Mucosa of descending colon (tissue), 3 donors: ENCODE measurements around the gene PWWP2B. TPM values are rescaled to one million over a fixed set of nuclear protein-coding genes. Genes with fewer than 3 reads are reported as not detected.

Source experiments
- ATAC-seq: fragments of 200-7000 bp; cut with Tn5 transposase; one replicate; pipeline ENCODE4 v1.9.1; 2020; ENCODE audit warnings: mild to moderate bottlenecking, moderate library complexity
- DNase-seq, 3 donors: peaks; one replicate each; pipeline ENCODE4 v3.0.0-alpha.2; 2020
- H3K36me3 ChIP-seq: fragments of 200-600 bp; one replicate; pipeline ENCODE4 v1.8.0; 2021; ENCODE audit warnings: low read depth, mild to moderate bottlenecking
- H3K4me1 ChIP-seq: fragments of 200-600 bp; one replicate; pipeline ENCODE4 v1.8.0; 2021; ENCODE audit warnings: low read depth, mild to moderate bottlenecking
- H3K4me3 ChIP-seq: fragments of 200-600 bp; one replicate; pipeline ENCODE4 v1.8.0; 2021; ENCODE audit warnings: mild to moderate bottlenecking
- H3K9me3 ChIP-seq: fragments of 200-600 bp; one replicate; pipeline ENCODE4 v1.8.0; 2021; ENCODE audit warnings: mild to moderate bottlenecking
- intact Hi-C, 2 donors: fragments of 100-400 bp; cut with DNase I in 1 of 2; cut with micrococcal nuclease in 1 of 2; formaldehyde crosslinking; loops; one replicate each; pipeline versions ENCODE4 v1.11.0 to v1.11.1; 2022; cut with DNase I, micrococcal nuclease
- total RNA-seq, 3 donors: library from RNA; stranded (reverse); fragmentation: NEBNext Ultra II Directional in 2 of 3; extraction: Animal tissue kit (Norgen Biotek cat#: 25700) in 2 of 3; gene quantifications; one replicate each; pipeline versions ENCODE4 v1.2.1 to v1.2.4, GENCODE V29; 2021 to 2023
- TF ChIP-seq, protein P1 (sequence below): fragments of 200-600 bp; IDR thresholded peaks from one replicate; pipeline ENCODE4 v1.8.0; 2022; ENCODE audit warnings: antibody characterized with exemption, mild to moderate bottlenecking
- donor health status: DM: no; HTN: no; CAD: no; lungs with moderate emphysema.
- donor health status: DM: no; HTN: no; CAD: no.
- donor health status: DM: no; HTN: yes; CAD: no.

The PWWP2B gene
- total RNA-seq, 3 donors from 2014 or later, result 37.7 to 55.6 (median 41.7) TPM

DNA sequence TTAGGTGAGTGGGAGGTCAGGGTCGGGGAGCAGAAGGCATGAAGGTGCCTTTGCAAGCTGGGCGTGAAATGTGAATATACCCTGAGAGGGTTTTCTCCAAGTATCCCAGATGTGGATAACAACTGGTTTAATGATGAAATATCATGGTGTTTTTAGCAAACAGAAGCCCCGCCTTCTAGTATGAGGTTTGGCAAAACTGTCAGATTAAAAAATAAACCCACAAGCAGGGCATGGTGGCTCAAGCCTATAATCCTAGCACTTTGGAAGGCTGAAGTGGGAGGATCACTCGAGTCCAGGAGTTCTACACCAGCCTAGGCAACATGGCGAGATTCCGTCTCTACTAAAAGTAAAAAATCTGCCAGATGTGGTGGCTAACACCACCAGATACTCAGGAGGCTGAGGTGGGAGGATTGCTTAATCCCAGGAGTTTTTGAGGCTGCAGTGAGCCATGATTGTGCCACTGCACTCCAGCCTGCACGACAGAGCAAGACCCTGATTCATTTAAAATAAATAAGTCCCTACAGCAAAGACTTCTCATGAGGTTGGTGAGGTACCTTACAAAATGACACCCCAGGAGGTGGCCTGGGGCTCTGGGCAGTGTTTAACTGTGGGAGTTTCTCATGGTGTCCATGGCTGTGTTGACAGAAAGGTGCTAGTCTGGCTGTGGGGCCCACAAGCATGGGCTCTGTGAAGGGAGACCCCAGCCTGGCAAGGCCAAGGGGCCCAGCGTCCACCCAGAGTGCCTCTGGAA is 6.7 kb upstream of the PWWP2B start:
- Histone ChIP-seq H3K4me1 (peaks cover 10% of the 10 kb centered on the region), H3K36me3 (no peaks in the 10 kb centered on the region), H3K9me3 (no peaks in the 10 kb centered on the region), H3K4me3 (no peak overlapping the region)
- TF ChIP-seq, protein P1, sequence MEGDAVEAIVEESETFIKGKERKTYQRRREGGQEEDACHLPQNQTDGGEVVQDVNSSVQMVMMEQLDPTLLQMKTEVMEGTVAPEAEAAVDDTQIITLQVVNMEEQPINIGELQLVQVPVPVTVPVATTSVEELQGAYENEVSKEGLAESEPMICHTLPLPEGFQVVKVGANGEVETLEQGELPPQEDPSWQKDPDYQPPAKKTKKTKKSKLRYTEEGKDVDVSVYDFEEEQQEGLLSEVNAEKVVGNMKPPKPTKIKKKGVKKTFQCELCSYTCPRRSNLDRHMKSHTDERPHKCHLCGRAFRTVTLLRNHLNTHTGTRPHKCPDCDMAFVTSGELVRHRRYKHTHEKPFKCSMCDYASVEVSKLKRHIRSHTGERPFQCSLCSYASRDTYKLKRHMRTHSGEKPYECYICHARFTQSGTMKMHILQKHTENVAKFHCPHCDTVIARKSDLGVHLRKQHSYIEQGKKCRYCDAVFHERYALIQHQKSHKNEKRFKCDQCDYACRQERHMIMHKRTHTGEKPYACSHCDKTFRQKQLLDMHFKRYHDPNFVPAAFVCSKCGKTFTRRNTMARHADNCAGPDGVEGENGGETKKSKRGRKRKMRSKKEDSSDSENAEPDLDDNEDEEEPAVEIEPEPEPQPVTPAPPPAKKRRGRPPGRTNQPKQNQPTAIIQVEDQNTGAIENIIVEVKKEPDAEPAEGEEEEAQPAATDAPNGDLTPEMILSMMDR, result no peak
- intact Hi-C loops, result no loop called here
- ATAC-seq (no peak), DNase-seq (no peak)

DNA sequence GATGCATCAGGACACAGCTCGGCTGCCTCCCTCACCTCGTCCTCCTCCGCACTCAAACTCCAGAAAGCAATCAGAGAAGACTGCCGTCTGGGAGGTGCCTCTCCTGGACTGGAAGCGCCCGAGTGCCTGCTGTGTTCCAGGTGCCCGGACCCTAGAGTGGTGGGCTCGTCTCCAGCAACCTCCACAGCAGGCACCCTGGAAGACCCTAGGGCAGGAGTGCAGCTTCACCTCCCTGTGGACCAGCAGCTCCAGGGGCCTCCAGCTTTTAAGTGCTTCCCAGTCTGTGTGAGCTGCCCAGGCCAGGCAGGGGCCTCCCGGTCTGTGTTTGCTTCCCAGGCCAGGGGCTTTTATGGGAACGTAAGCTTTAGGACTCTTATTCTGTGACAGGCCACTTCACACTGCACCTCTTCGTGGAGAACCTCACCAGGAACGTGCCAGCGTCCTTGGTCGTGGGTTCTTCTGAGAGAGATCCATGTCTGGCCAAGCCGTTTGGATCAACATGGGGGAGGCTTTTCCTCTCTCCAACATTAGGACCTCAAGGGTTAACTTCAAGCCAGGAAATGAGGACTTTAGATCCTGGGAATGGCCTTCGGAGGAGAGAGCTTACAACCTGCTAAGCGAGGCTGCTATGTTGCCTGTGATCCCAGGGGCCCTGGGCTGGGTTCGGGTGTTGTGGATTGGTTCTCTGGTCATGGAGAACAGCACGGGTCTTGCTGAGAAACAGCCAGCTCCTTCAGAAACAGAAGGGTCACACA is 5.9 kb upstream of the PWWP2B start:
- intact Hi-C loops, result no loop called here
- DNase-seq, result peak in 1 of 3 donors; percentile 46
- Histone ChIP-seq H3K4me3 (no peak overlapping the region), H3K4me1 (peaks cover 10% of the 10 kb centered on the region), H3K36me3 (no peaks in the 10 kb centered on the region), H3K9me3 (no peaks in the 10 kb centered on the region)
- TF ChIP-seq, protein P1, result no peak
- no peak for ATAC-seq

DNA sequence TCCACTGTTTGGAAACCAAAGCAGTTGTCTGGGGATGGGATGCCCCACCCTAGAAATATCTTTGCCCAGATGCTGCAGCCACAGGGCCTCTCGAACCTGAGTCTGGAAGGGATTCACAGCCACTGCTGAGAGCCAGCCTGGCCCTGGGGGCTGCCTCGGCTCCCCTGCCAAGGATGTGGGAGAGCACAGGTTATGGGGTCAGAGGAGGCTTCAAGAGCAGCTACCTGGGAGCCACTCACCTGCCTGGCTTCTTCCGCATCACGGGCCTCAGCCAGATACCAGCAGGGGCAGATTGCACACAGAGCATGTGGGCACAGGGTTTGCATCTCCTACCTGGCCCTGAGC is 5.4 kb upstream of the PWWP2B start:
- intact Hi-C loops, result no loop called here
- DNase-seq (peak in 1 of 3 donors; percentile 29), ATAC-seq (no peak)
- Histone ChIP-seq H3K9me3 (no peaks in the 10 kb centered on the region), H3K4me1 (peaks cover 10% of the 10 kb centered on the region), H3K4me3 (no peak overlapping the region), H3K36me3 (no peaks in the 10 kb centered on the region)
- TF ChIP-seq, protein P1, result no peak

DNA sequence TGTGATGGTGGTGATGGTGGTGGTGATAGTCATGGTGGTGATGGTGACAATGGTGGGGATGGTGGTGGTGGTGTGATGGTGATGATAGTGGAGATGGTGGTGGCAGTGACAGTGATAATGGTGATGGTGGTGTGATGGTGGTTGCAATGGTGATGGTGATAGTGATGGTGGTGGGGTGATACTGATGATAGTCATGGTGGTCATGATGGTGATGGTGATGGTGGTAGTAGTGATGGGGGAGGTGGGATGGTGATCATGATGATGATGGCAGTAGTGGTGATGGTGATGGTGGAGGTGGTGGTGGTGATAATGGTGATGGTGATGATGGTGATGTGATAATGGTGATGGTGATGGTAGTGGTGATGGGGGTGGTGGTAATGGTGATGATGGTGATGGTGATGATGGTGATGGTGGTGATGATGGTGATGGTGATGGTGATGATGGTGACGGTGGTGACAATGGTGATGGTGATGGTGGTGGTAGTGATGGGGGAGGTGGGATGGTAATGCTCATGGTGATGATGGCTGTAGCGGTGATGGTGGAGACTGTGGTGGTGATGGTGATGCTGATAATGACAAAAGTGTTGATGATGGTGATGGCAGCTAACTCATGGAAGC is 4.7 kb upstream of the PWWP2B start:
- no peaks in the 10 kb centered on the region for H3K36me3 ChIP-seq
- intact Hi-C loops, result no loop called here
- no peak overlapping the region for H3K4me3 ChIP-seq
- no peak for ATAC-seq
- TF ChIP-seq, protein P1, result no peak
- no peaks in the 10 kb centered on the region for H3K9me3 ChIP-seq
- H3K4me1 ChIP-seq, result peaks cover 10% of the 10 kb centered on the region
- DNase-seq, result no peak

DNA sequence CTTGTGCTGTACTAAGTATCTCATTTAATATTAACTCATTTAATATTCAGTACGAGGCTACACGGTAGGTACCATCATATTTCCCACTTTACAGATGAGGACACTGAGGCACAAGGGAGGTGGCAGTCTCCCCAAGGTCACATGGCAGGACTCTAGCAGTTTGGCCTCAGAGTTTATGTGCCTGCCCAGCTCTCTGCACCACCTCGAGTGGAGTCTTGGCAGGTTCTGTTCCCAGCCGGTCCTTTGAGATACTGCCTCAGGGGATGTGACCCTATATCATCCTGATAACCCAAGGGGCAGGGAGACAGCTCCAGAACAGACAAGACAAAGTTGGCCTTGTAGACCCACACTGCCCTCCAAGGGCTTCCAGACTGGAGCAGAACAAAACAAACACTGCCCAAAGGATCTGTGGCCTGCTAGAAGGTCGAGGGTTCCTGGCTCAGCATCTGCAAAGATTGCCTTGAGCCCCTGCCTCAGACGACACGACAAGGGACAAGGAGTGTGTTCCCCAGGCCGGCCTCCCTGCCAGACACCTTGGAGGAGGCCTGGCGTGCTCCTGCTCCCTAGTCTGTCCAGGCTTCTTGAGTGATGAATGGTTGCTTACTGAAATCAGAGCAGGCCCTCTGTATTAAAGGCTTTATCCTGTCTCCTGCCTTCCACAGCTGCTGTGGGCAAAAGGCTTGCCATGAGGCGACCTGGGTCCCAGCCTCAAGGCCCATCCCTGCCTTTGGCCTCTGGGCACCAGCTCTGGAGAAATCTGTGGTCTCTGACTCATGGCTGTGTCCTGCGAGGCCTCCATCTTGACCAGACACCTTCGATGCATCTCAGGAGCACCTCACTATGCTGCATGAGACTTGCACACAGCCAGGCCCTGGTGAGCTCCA is 3.9 kb upstream of the PWWP2B start:
- ATAC-seq, result no peak
- TF ChIP-seq, protein P1, result no peak
- peak in 1 of 3 donors; percentile 36 for DNase-seq
- H3K9me3 ChIP-seq, result no peaks in the 10 kb centered on the region
- no peak overlapping the region for H3K4me3 ChIP-seq
- intact Hi-C loops, result no loop called here
- H3K4me1 ChIP-seq, result peaks cover 10% of the 10 kb centered on the region
- H3K36me3 ChIP-seq, result no peaks in the 10 kb centered on the region
